K562 (cell line): Measurements from ENCODE around the gene WDR88. TPM values are rescaled to one million over a fixed set of nuclear protein-coding genes. Genes with fewer than 3 reads are reported as not detected.

ENCODE experiments used
- ATAC-seq: fragments of 200-7000 bp; cut with Tn5 transposase; 3 replicates; pipeline ENCODE4 v1.9.1; 2020; ENCODE audit warnings: moderate library complexity
- BruUV-seq: library from RNA; stranded (reverse); fragments of 400-500 nt; replicated peaks from 2 replicates; lab custom pipeline; 2021; lab: Mats Ljungman, UMichigan
- CTCF ChIA-PET: fragments of 300-600 bp; formaldehyde crosslinking; extraction: SDS; loops from one replicate; lab custom pipeline; 2021; ENCODE audit warnings: low intra/inter-chr PET ratio; lab: Yijun Ruan, JAX
- POLR2A ChIA-PET: fragments of 300-600, 350-650 bp; sonication (Branson Sonifier 250); formaldehyde crosslinking; extraction: SDS; loops from one replicate; lab custom pipeline; 2021; ENCODE audit warnings: antibody characterized with exemption, inconsistent platforms; lab: Yijun Ruan, JAX
- DNase-seq, 4 experiments: peaks; one replicate each; pipeline versions ENCODE4 v3.0.0 to v3.0.0-alpha.2; 2011 to 2018; ENCODE audit warnings: low spot score in 3 of 4, mixed read lengths in 3 of 4; ENCODE audit errors: extremely low read depth in 1 of 4
- FAIRE-seq: peaks from 2 replicates; lab custom pipeline; 2011; peaks lifted over from hg19 to GRCh38; lab: Jason Lieb, UNC
- H2AFZ ChIP-seq: 2 replicates; pipeline ENCODE4 v1.6.0; 2011; ENCODE audit warnings: low read depth, low read length, control low read depth, inconsistent platforms
- H3K27ac ChIP-seq: fragments of 200-600 bp; 3 replicates; pipeline ENCODE4 v1.8.0; 2011; ENCODE audit warnings: low read depth, mild to moderate bottlenecking, control low read depth, inconsistent platforms, low read length, moderate library complexity, mixed read lengths; ENCODE audit errors: extremely low read depth
- H3K27me3 ChIP-seq, 2 experiments: fragments of 300-600 bp in 1 of 2; 2 replicates in 1 of 2; 3 replicates in 1 of 2; pipeline versions ENCODE4 v1.6.0 to v1.8.0; 2011; ENCODE audit warnings: inconsistent platforms in 2 of 2, low read length in 2 of 2, mild to moderate bottlenecking in 1 of 2, mixed read lengths in 1 of 2, moderate library complexity in 1 of 2; ENCODE audit not compliant: control insufficient read depth in 2 of 2, insufficient read depth in 2 of 2
- H3K36me3 ChIP-seq: fragments of 300-600 bp; 3 replicates; pipeline ENCODE4 v1.8.0; 2011; ENCODE audit warnings: mild to moderate bottlenecking, low read length, inconsistent platforms; ENCODE audit not compliant: control insufficient read depth, insufficient read depth
- H3K4me1 ChIP-seq, 2 experiments: fragments of 200-600 bp in 1 of 2; replicated peaks in 1 of 2; 2 replicates in 1 of 2; 3 replicates in 1 of 2; pipeline versions ENCODE4 v1.5.1 to v1.8.0; 2011; ENCODE audit warnings: inconsistent platforms in 2 of 2, low read length in 2 of 2, mild to moderate bottlenecking in 1 of 2, mixed read lengths in 1 of 2, moderate library complexity in 1 of 2; ENCODE audit not compliant: control insufficient read depth in 2 of 2, insufficient read depth in 2 of 2
- H3K4me2 ChIP-seq: 2 replicates; pipeline ENCODE4 v1.6.1; 2011; ENCODE audit warnings: low read length, control low read depth, inconsistent platforms, mixed read lengths; ENCODE audit not compliant: insufficient read depth
- H3K4me3 ChIP-seq: fragments of 200-600 bp; sonication (generic), shearing (Covaris generic); 2 replicates; pipeline ENCODE4 v1.5.1; 2016; ENCODE audit warnings: control low read depth, inconsistent platforms
- H3K79me2 ChIP-seq: fragments of 200-600 bp; 3 replicates; pipeline ENCODE4 v1.8.0; 2011; ENCODE audit warnings: low read length, inconsistent platforms; ENCODE audit not compliant: control insufficient read depth, insufficient read depth
- H3K9ac ChIP-seq, 2 experiments: 2 replicates each; pipeline versions ENCODE4 v1.6.0 to v1.6.1; 2011; ENCODE audit warnings: low read depth in 2 of 2, low read length in 2 of 2, control low read depth in 1 of 2, inconsistent platforms in 1 of 2, mild to moderate bottlenecking in 1 of 2, mixed read lengths in 1 of 2; ENCODE audit not compliant: insufficient read depth in 1 of 2
- H3K9me1 ChIP-seq: one replicate; pipeline ENCODE4 v1.6.0; 2011; ENCODE audit warnings: inconsistent platforms, mild to moderate bottlenecking, low read length, moderate library complexity; ENCODE audit not compliant: control insufficient read depth, insufficient read depth
- H3K9me3 ChIP-seq: replicated peaks from 2 replicates; pipeline ENCODE4 v1.5.1; 2011; ENCODE audit warnings: low read depth, low read length, inconsistent platforms; ENCODE audit not compliant: control insufficient read depth, insufficient read depth
- H4K20me1 ChIP-seq: replicated peaks from 2 replicates; pipeline ENCODE4 v1.6.1; 2011; ENCODE audit warnings: low read length, inconsistent platforms, mixed read lengths; ENCODE audit not compliant: control insufficient read depth, insufficient read depth
- CCNT2 ChIP-seq: IDR thresholded peaks from 2 replicates; pipeline ENCODE4 v1.6.1; 2011; ENCODE audit warnings: borderline replicate concordance, low read depth, mild to moderate bottlenecking, moderate library complexity, mixed read lengths, low read length; ENCODE audit not compliant: insufficient read length; ENCODE audit errors: extremely low read depth
- NR4A1 ChIP-seq, 2 experiments: fragments of 250-450 bp in 1 of 2; fragments of 450-650 bp in 1 of 2; sonication (Bioruptor Pico) in 1 of 2; IDR thresholded peaks; 2 replicates each; pipeline versions ENCODE4 v1.4.0 to v1.6.1; 2016 to 2020; ENCODE audit warnings: mild to moderate bottlenecking in 2 of 2, missing compliant biosample characterization in 1 of 2, missing genetic modification characterization in 1 of 2, moderate library complexity in 1 of 2
- WGBS: fragments of 100-300 bp; shearing (Covaris generic); methylation state at CpG from one replicate; pipeline ENCODE4 v1.1.6; 2016; ENCODE audit warnings: low coverage, mixed read lengths; ENCODE audit not compliant: insufficient coverage; ENCODE audit errors: missing lambda C conversion rate; 5-methylcytosine and 5-hydroxymethylcytosine counted together
- in situ Hi-C: fragments of 300-500 bp; cut with MboI; formaldehyde crosslinking; loops from 4 replicates; pipeline ENCODE4 v1.15.0; 2018; ENCODE audit warnings: inconsistent platforms, mixed read lengths
- intact Hi-C: fragments of 100-400 bp; cut with micrococcal nuclease; formaldehyde crosslinking; loops from 2 replicates; pipeline ENCODE4 v1.14.2; 2022
- polyA plus RNA-seq, 8 experiments: library from polyadenylated mRNA; depleted of rRNA in 4 of 8; stranded (reverse) in 5 of 8; unstranded in 3 of 8; fragments of >200 nt; fragmentation: Nextera tagmentation in 2 of 8; fragmentation: Illumina TruSeq in 1 of 8; extraction: Ambion mirVana in 2 of 8; extraction: Trizol in 1 of 8; gene quantifications; 2 replicates each; pipeline versions ENCODE4 v1.2.1 to v1.2.3, GENCODE V29; 2011 to 2014; ENCODE audit warnings: inconsistent platforms in 1 of 8, missing spikeins in 1 of 8
- total RNA-seq, 7 experiments: library from RNA; depleted of rRNA in 6 of 7; stranded (reverse); fragments of >200 nt in 6 of 7; fragmentation: Illumina TruSeq in 2 of 7; extraction: Trizol in 2 of 7; gene quantifications; 2 replicates each; pipeline versions ENCODE4 v1.2.1 to v1.2.3, GENCODE V29; 2011 to 2021; ENCODE audit warnings: low replicate concordance in 1 of 7
- TF ChIP-seq, protein P1 (sequence below): fragments of 450-650 bp; formaldehyde crosslinking; IDR thresholded peaks from 2 replicates; pipeline ENCODE4 v1.4.0; 2022; ENCODE audit warnings: missing genetic modification characterization

The WDR88 gene
- total and polyA plus RNA-seq, 9 of the 15 experiments (the other 6 are each of a cell fraction or from before 2014, with no cell fraction given) = 0.03 to 0.04 TPM; not detected in 7

- H3K27me3 ChIP-seq = peaks cover 0 to 33% of the 10 kb centered on the region in 2 experiments; a peak in 4 of 5 replicates
- no peak for FAIRE-seq
- H3K9ac ChIP-seq = no peak overlapping the region
- no peak overlapping the region for H3K4me2 ChIP-seq
- POLR2A ChIA-PET = interaction anchor here (0.7 to 1.2 kb wide), 2 partner anchors 11 to 17 kb away, joined by 3 read pairs; no protein-coding TSS in a partner anchor
- H3K9me3 ChIP-seq = no peaks in the 10 kb centered on the region
- CTCF ChIA-PET = no interaction called here
- ATAC-seq = no peak
- TF ChIP-seq, protein P1, sequence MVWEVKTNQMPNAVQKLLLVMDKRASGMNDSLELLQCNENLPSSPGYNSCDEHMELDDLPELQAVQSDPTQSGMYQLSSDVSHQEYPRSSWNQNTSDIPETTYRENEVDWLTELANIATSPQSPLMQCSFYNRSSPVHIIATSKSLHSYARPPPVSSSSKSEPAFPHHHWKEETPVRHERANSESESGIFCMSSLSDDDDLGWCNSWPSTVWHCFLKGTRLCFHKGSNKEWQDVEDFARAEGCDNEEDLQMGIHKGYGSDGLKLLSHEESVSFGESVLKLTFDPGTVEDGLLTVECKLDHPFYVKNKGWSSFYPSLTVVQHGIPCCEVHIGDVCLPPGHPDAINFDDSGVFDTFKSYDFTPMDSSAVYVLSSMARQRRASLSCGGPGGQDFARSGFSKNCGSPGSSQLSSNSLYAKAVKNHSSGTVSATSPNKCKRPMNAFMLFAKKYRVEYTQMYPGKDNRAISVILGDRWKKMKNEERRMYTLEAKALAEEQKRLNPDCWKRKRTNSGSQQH (CRISPR knock-in tag) = no peak
- no peak for TF ChIP-seq NR4A1 (CRISPR knock-in tag; IDR thresholded peaks at IDR 0.05)
- no peak for TF ChIP-seq NR4A1 (tag; IDR thresholded peaks at IDR 0.05)
- no peak for TF ChIP-seq CCNT2
- no TSS peak for BruUV-seq
- no peaks in the 10 kb centered on the region for H3K79me2 ChIP-seq
- H3K9me1 ChIP-seq = no peaks in the 10 kb centered on the region
- no peak for DNase-seq
- H4K20me1 ChIP-seq = no peaks in the 10 kb centered on the region
- intact Hi-C loops = no loop called here
- no peaks in the 10 kb centered on the region for H3K36me3 ChIP-seq
- in situ Hi-C loops = no loop called here
- no peak overlapping the region for H2AFZ ChIP-seq
- H3K4me1 ChIP-seq = no peaks in the 10 kb centered on the region; a peak in 2 of 5 replicates
- WGBS = 2% methylated on average over 13 of the region's 17 CpGs
- no peak overlapping the region for H3K27ac ChIP-seq
- H3K4me3 ChIP-seq = no peak overlapping the region
Measured at GRCh38 chr19:33195645-33196347, 63.9 kb downstream of the WDR88 start.
